HepG2 (cell line): ENCODE data around the gene SH3YL1. TPM values are rescaled to one million over a fixed set of nuclear protein-coding genes. Genes with fewer than 3 reads are reported as not detected.
A peak's percentile ranks its signal among the peaks of the same experiment; 100 is the strongest.

Source experiments
- CC2D1A ChIP-seq: sonication (generic); formaldehyde crosslinking; IDR thresholded peaks from 2 replicates; pipeline ENCODE4 v1.8.1; 2023; ENCODE audit warnings: mild to moderate bottlenecking, missing genetic modification reagents
- E2F1 ChIP-seq: sonication (generic); formaldehyde crosslinking; IDR thresholded peaks from 2 replicates; pipeline ENCODE4 v1.5.0; 2020; ENCODE audit warnings: missing genetic modification reagents
- GTF3A ChIP-seq: sonication (generic); formaldehyde crosslinking; conservative IDR thresholded peaks from 2 replicates; pipeline ENCODE4 v1.4.0; 2020; ENCODE audit warnings: mild to moderate bottlenecking, missing genetic modification reagents
- HOXA9 ChIP-seq: sonication (generic); formaldehyde crosslinking; IDR thresholded peaks from 2 replicates; pipeline ENCODE4 v1.8.1; 2022; ENCODE audit warnings: missing genetic modification reagents, mild to moderate bottlenecking, moderate library complexity, borderline replicate concordance
- HOXD1 ChIP-seq: sonication (generic); formaldehyde crosslinking; IDR thresholded peaks from 2 replicates; pipeline ENCODE4 v1.5.0; 2020; ENCODE audit warnings: missing genetic modification reagents
- NAIF1 ChIP-seq: sonication (generic); formaldehyde crosslinking; IDR thresholded peaks from 2 replicates; pipeline ENCODE4 v1.5.0; 2020; ENCODE audit warnings: mild to moderate bottlenecking, missing genetic modification reagents, borderline replicate concordance
- SYNCRIP ChIP-seq: fragments of 200-400 bp; formaldehyde crosslinking; IDR thresholded peaks from 2 replicates; pipeline ENCODE4 v1.6.1; 2018; ENCODE audit warnings: mild to moderate bottlenecking, low read depth, low read length; ENCODE audit not compliant: insufficient read depth
- TAF1 ChIP-seq: sonication (generic); formaldehyde crosslinking; IDR thresholded peaks from 2 replicates; pipeline ENCODE4 v1.4.0; 2020; ENCODE audit warnings: missing genetic modification reagents
- TOPORS ChIP-seq: sonication (generic); formaldehyde crosslinking; IDR thresholded peaks from 2 replicates; pipeline ENCODE4 v1.8.0; 2023; ENCODE audit warnings: mild to moderate bottlenecking, missing genetic modification reagents
- U2AF1 ChIP-seq: fragments of 200-400 bp; formaldehyde crosslinking; optimal IDR thresholded peaks from 2 replicates; pipeline ENCODE3; 2017; ENCODE audit warnings: mild to moderate bottlenecking, low read depth, low read length
- ZBTB33 ChIP-seq: sonication (generic); formaldehyde crosslinking; IDR thresholded peaks from 2 replicates; pipeline ENCODE4 v1.4.0; 2020; ENCODE audit warnings: missing genetic modification reagents
- ZFP36L2 ChIP-seq: sonication (generic); formaldehyde crosslinking; IDR thresholded peaks from 2 replicates; pipeline ENCODE4 v1.4.0; 2020; ENCODE audit warnings: missing genetic modification reagents
- ZMAT5 ChIP-seq: sonication (generic); formaldehyde crosslinking; IDR thresholded peaks from 2 replicates; pipeline ENCODE4 v1.5.0; 2020; ENCODE audit warnings: mild to moderate bottlenecking, low read depth, missing genetic modification reagents, borderline replicate concordance
- ZNF263 ChIP-seq: sonication (generic); formaldehyde crosslinking; IDR thresholded peaks from 2 replicates; pipeline ENCODE4 v1.4.0; 2020; ENCODE audit warnings: missing genetic modification reagents
- ZNF350 ChIP-seq: sonication (generic); formaldehyde crosslinking; IDR thresholded peaks from 2 replicates; pipeline ENCODE4 v1.4.0; 2020; ENCODE audit warnings: mild to moderate bottlenecking, low read depth, missing genetic modification reagents, borderline replicate concordance
- ZNF674 ChIP-seq: sonication (generic); formaldehyde crosslinking; IDR thresholded peaks from 2 replicates; pipeline ENCODE4 v1.5.0; 2020; ENCODE audit warnings: low read depth, mild to moderate bottlenecking, missing genetic modification reagents
- ZNF816 ChIP-seq: sonication (generic); formaldehyde crosslinking; IDR thresholded peaks from 2 replicates; pipeline ENCODE4 v1.8.0; 2022; ENCODE audit warnings: missing genetic modification reagents, mild to moderate bottlenecking, borderline replicate concordance
- ZNF891 ChIP-seq: sonication (generic); formaldehyde crosslinking; IDR thresholded peaks from 2 replicates; pipeline ENCODE4 v1.5.0; 2020; ENCODE audit warnings: mild to moderate bottlenecking, missing genetic modification reagents
- polyA plus RNA-seq, 8 experiments: library from polyadenylated mRNA; depleted of rRNA in 3 of 8; stranded (reverse) in 7 of 8; unstranded in 1 of 8; fragments of >200 nt; fragmentation: Illumina TruSeq in 4 of 8; extraction: Trizol in 4 of 8; gene quantifications; 2 replicates each; pipeline versions ENCODE4 v1.2.1 to v1.2.3, GENCODE V29; 2011 to 2016; ENCODE audit warnings: low read depth in 4 of 8, missing spikeins in 1 of 8, mixed read lengths in 1 of 8; ENCODE audit not compliant: insufficient read depth in 1 of 8
- total RNA-seq, 5 experiments: library from RNA; depleted of rRNA; stranded (reverse); fragments of >200 nt; fragmentation: Illumina TruSeq; extraction: Trizol; gene quantifications; 2 replicates each; pipeline ENCODE4 v1.2.3, GENCODE V29; 2016; ENCODE audit warnings: low read depth in 1 of 5

SH3YL1 gene
- total and polyA plus RNA-seq, 2 of the 13 experiments (the other 11 are each of a cell fraction or from before 2014, with no cell fraction given): 13.0 to 48.2 TPM

- TF ChIP-seq ZMAT5 (CRISPR knock-in tag) (no peak), ZNF674 (CRISPR knock-in tag) (no peak), ZFP36L2 (no peak), ZBTB33 (CRISPR knock-in tag) (no peak), TOPORS (CRISPR knock-in tag) (peak; percentile 45; the same call in 1 of the 2 replicates), ZNF263 (CRISPR knock-in tag) (0 out of 2 replicates have a peak, but pooled peaks have one; percentile 25), ZNF816 (CRISPR knock-in tag) (no peak), U2AF1 (no peak), NAIF1 (CRISPR knock-in tag) (no peak), ZNF350 (CRISPR knock-in tag) (no peak), SYNCRIP (no peak), GTF3A (CRISPR knock-in tag) (no peak), HOXA9 (CRISPR knock-in tag) (no peak), E2F1 (CRISPR knock-in tag) (no peak), CC2D1A (CRISPR knock-in tag) (no peak), HOXD1 (no peak), ZNF891 (CRISPR knock-in tag) (peak; percentile 40), TAF1 (CRISPR knock-in tag) (no peak)
Observed at GRCh38 chr2:289362-290089, 25.7 kb upstream of the SH3YL1 start (continued).
